ENCODE data around the gene ANKRD9. TPM values are rescaled to one million over a fixed set of nuclear protein-coding genes. Genes with fewer than 3 reads are reported as not detected.

Gene ANKRD9
- total and polyA plus RNA-seq, 2 donors (not counting 3 experiments of a cell fraction or from before 2014, with no cell fraction given), result 21.0 to 24.6 TPM

GRCh38 chr14:102513899-102514772 is 4.6 kb upstream of the ANKRD9 start:
- H3K79me2 ChIP-seq (ENCODE audit: control insufficient read depth, insufficient read depth, low read length), result no peaks in the 10 kb centered on the region
- H2AFZ ChIP-seq (ENCODE audit: low read depth, low read length), result no peak overlapping the region
- BruUV-seq (replicated peaks), result no TSS peak
- no peaks in the 10 kb centered on the region for H3K9me3 ChIP-seq (replicated peaks; ENCODE audit: control insufficient read depth, insufficient read depth, low read length)
- H3K4me2 ChIP-seq (ENCODE audit: insufficient read depth, low read length), result no peak overlapping the region
- H3K27ac ChIP-seq (ENCODE audit: insufficient read depth, low read depth, low read length), result no peak overlapping the region
- intact Hi-C loops (cut with micrococcal nuclease) (loop anchor here (10.0 kb wide), 1 partner anchor 279 kb away; no protein-coding TSS in a partner anchor), dilution Hi-C loops (cut with MboI; ENCODE audit: extremely low pct_ligation_motif_present, low sequenced_read_pairs) (no loop called here)
- H3K4me3 ChIP-seq (replicated peaks in 1 of 3; ENCODE audit: insufficient read depth in 1 of 3, low read depth in 1 of 3, low read length in 3 of 3), result no peak overlapping the region
- ChIA-PET POLR2A (no interaction called here), CTCF (interaction anchor here (3.0 kb wide), 1 partner anchor 75 kb away, joined by 66 read pairs; no protein-coding TSS in a partner anchor)
- H3K9me1 ChIP-seq (replicated peaks; ENCODE audit: control insufficient read depth, extremely low read depth, insufficient read depth, low read length), result no peaks in the 10 kb centered on the region
- no peaks in the 10 kb centered on the region for H3K36me3 ChIP-seq (ENCODE audit: control insufficient read depth in 2 of 2, extremely low read depth in 1 of 2, insufficient read depth in 2 of 2, low read length in 2 of 2)
- DNase-seq (ENCODE audit: low read depth, low spot score), result no peak
- H3K4me1 ChIP-seq (ENCODE audit: control insufficient read depth, extremely low read depth, insufficient read depth, low read length), result no peaks in the 10 kb centered on the region
- no peak for TF ChIP-seq EZH2 (IDR thresholded peaks at IDR 0.05; ENCODE audit: borderline replicate concordance, low read depth, low read length, severe bottlenecking)
- no peak for TF ChIP-seq GATA2 (IDR thresholded peaks at IDR 0.05; ENCODE audit: insufficient read depth, insufficient read length, low read depth, low read length)
- TF ChIP-seq CTCF (IDR thresholded peaks at IDR 0.05; ENCODE audit: extremely low read depth in 1 of 2, insufficient read depth in 1 of 2, low read depth in 1 of 2, low read length in 2 of 2), result no peak
- TF ChIP-seq POLR2A (IDR thresholded peaks at IDR 0.05; ENCODE audit: low read depth, low read length), result no peak
- TF ChIP-seq FOS (IDR thresholded peaks at IDR 0.05; ENCODE audit: borderline replicate concordance, insufficient read depth, low read length), result no peak
- no peak for TF ChIP-seq POLR2AphosphoS5 (IDR thresholded peaks at IDR 0.05; ENCODE audit: insufficient read depth, low read depth, low read length)
- TF ChIP-seq JUN (IDR thresholded peaks at IDR 0.05; ENCODE audit: borderline replicate concordance, insufficient read depth, insufficient read length, low read depth), result no peak
- TF ChIP-seq MAX (IDR thresholded peaks at IDR 0.05; ENCODE audit: insufficient read depth, insufficient read length), result no peak
- H3K9ac ChIP-seq (replicated peaks; ENCODE audit: extremely low read depth, insufficient read depth, low read length), result no peak overlapping the region
- no peaks in the 10 kb centered on the region for H4K20me1 ChIP-seq (replicated peaks; ENCODE audit: control insufficient read depth, extremely low read depth, insufficient read depth, low read length)
- FAIRE-seq, result no peak
- H3K27me3 ChIP-seq (ENCODE audit: control insufficient read depth in 2 of 2, insufficient read depth in 2 of 2, low read length in 2 of 2), result no peaks in the 10 kb centered on the region
